K562 (cell line): ENCODE measurements around the gene DCAF15. TPM values are rescaled to one million over a fixed set of nuclear protein-coding genes. Genes with fewer than 3 reads are reported as not detected.
A peak's percentile ranks its signal among the peaks of the same experiment; 100 is the strongest.

Source experiments
- ATAC-seq: fragments of 200-7000 bp; cut with Tn5 transposase; 3 replicates; pipeline ENCODE4 v1.9.1; 2020; ENCODE audit warnings: moderate library complexity
- BruUV-seq: library from RNA; stranded (reverse); fragments of 400-500 nt; replicated peaks from 2 replicates; lab custom pipeline; 2021; lab: Mats Ljungman, UMichigan
- CTCF ChIA-PET: fragments of 300-600 bp; formaldehyde crosslinking; extraction: SDS; loops from one replicate; lab custom pipeline; 2021; ENCODE audit warnings: low intra/inter-chr PET ratio; lab: Yijun Ruan, JAX
- POLR2A ChIA-PET: fragments of 300-600, 350-650 bp; sonication (Branson Sonifier 250); formaldehyde crosslinking; extraction: SDS; loops from one replicate; lab custom pipeline; 2021; ENCODE audit warnings: antibody characterized with exemption, inconsistent platforms; lab: Yijun Ruan, JAX
- DNase-seq, 4 experiments: peaks; one replicate each; pipeline versions ENCODE4 v3.0.0 to v3.0.0-alpha.2; 2011 to 2018; ENCODE audit warnings: low spot score in 3 of 4, mixed read lengths in 3 of 4; ENCODE audit errors: extremely low read depth in 1 of 4
- FAIRE-seq: peaks from 2 replicates; lab custom pipeline; 2011; peaks lifted over from hg19 to GRCh38; lab: Jason Lieb, UNC
- H2AFZ ChIP-seq: 2 replicates; pipeline ENCODE4 v1.6.0; 2011; ENCODE audit warnings: low read depth, low read length, control low read depth, inconsistent platforms
- H3K27ac ChIP-seq: fragments of 200-600 bp; 3 replicates; pipeline ENCODE4 v1.8.0; 2011; ENCODE audit warnings: low read depth, mild to moderate bottlenecking, control low read depth, inconsistent platforms, low read length, moderate library complexity, mixed read lengths; ENCODE audit errors: extremely low read depth
- H3K27me3 ChIP-seq, 2 experiments: fragments of 300-600 bp in 1 of 2; 2 replicates in 1 of 2; 3 replicates in 1 of 2; pipeline versions ENCODE4 v1.6.0 to v1.8.0; 2011; ENCODE audit warnings: inconsistent platforms in 2 of 2, low read length in 2 of 2, mild to moderate bottlenecking in 1 of 2, mixed read lengths in 1 of 2, moderate library complexity in 1 of 2; ENCODE audit not compliant: control insufficient read depth in 2 of 2, insufficient read depth in 2 of 2
- H3K36me3 ChIP-seq: fragments of 300-600 bp; 3 replicates; pipeline ENCODE4 v1.8.0; 2011; ENCODE audit warnings: mild to moderate bottlenecking, low read length, inconsistent platforms; ENCODE audit not compliant: control insufficient read depth, insufficient read depth
- H3K4me1 ChIP-seq, 2 experiments: fragments of 200-600 bp in 1 of 2; replicated peaks in 1 of 2; 2 replicates in 1 of 2; 3 replicates in 1 of 2; pipeline versions ENCODE4 v1.5.1 to v1.8.0; 2011; ENCODE audit warnings: inconsistent platforms in 2 of 2, low read length in 2 of 2, mild to moderate bottlenecking in 1 of 2, mixed read lengths in 1 of 2, moderate library complexity in 1 of 2; ENCODE audit not compliant: control insufficient read depth in 2 of 2, insufficient read depth in 2 of 2
- H3K4me2 ChIP-seq: 2 replicates; pipeline ENCODE4 v1.6.1; 2011; ENCODE audit warnings: low read length, control low read depth, inconsistent platforms, mixed read lengths; ENCODE audit not compliant: insufficient read depth
- H3K4me3 ChIP-seq: fragments of 200-600 bp; sonication (generic), shearing (Covaris generic); 2 replicates; pipeline ENCODE4 v1.5.1; 2016; ENCODE audit warnings: control low read depth, inconsistent platforms
- H3K79me2 ChIP-seq: fragments of 200-600 bp; 3 replicates; pipeline ENCODE4 v1.8.0; 2011; ENCODE audit warnings: low read length, inconsistent platforms; ENCODE audit not compliant: control insufficient read depth, insufficient read depth
- H3K9ac ChIP-seq, 2 experiments: 2 replicates each; pipeline versions ENCODE4 v1.6.0 to v1.6.1; 2011; ENCODE audit warnings: low read depth in 2 of 2, low read length in 2 of 2, control low read depth in 1 of 2, inconsistent platforms in 1 of 2, mild to moderate bottlenecking in 1 of 2, mixed read lengths in 1 of 2; ENCODE audit not compliant: insufficient read depth in 1 of 2
- H3K9me1 ChIP-seq: one replicate; pipeline ENCODE4 v1.6.0; 2011; ENCODE audit warnings: inconsistent platforms, mild to moderate bottlenecking, low read length, moderate library complexity; ENCODE audit not compliant: control insufficient read depth, insufficient read depth
- H3K9me3 ChIP-seq: replicated peaks from 2 replicates; pipeline ENCODE4 v1.5.1; 2011; ENCODE audit warnings: low read depth, low read length, inconsistent platforms; ENCODE audit not compliant: control insufficient read depth, insufficient read depth
- H4K20me1 ChIP-seq: replicated peaks from 2 replicates; pipeline ENCODE4 v1.6.1; 2011; ENCODE audit warnings: low read length, inconsistent platforms, mixed read lengths; ENCODE audit not compliant: control insufficient read depth, insufficient read depth
- HOMEZ ChIP-seq: fragments of 250-450 bp; sonication (Bioruptor Pico); IDR thresholded peaks from 2 replicates; pipeline ENCODE4 v1.4.0; 2020; ENCODE audit warnings: mild to moderate bottlenecking, moderate library complexity
- NFXL1 ChIP-seq: fragments of 450-650 bp; formaldehyde crosslinking; IDR thresholded peaks from 2 replicates; pipeline ENCODE4 v1.4.0; 2021; ENCODE audit warnings: mild to moderate bottlenecking
- POLR2G ChIP-seq: fragments of 200-400 bp; formaldehyde crosslinking; IDR thresholded peaks from 2 replicates; pipeline ENCODE4 v1.6.1; 2017; ENCODE audit warnings: low read depth, mild to moderate bottlenecking, antibody characterized with exemption, low read length, moderate library complexity
- RBFOX2 ChIP-seq: fragments of 200-400 bp; formaldehyde crosslinking; IDR thresholded peaks from 2 replicates; pipeline ENCODE4 v1.6.1; 2017; ENCODE audit warnings: low read depth, mild to moderate bottlenecking, low read length, moderate library complexity
- SP1 ChIP-seq: sonication (generic); formaldehyde crosslinking; IDR thresholded peaks from 2 replicates; pipeline ENCODE4 v1.8.1; 2022; ENCODE audit warnings: mild to moderate bottlenecking, missing genetic modification reagents
- ZNF174 ChIP-seq: fragments of 250-450 bp; sonication (Bioruptor Pico); IDR thresholded peaks from 2 replicates; pipeline ENCODE4 v1.4.0; 2020; ENCODE audit warnings: mild to moderate bottlenecking
- WGBS: fragments of 100-300 bp; shearing (Covaris generic); methylation state at CpG from one replicate; pipeline ENCODE4 v1.1.6; 2016; ENCODE audit warnings: low coverage, mixed read lengths; ENCODE audit not compliant: insufficient coverage; ENCODE audit errors: missing lambda C conversion rate; 5-methylcytosine and 5-hydroxymethylcytosine counted together
- in situ Hi-C: fragments of 300-500 bp; cut with MboI; formaldehyde crosslinking; loops from 4 replicates; pipeline ENCODE4 v1.15.0; 2018; ENCODE audit warnings: inconsistent platforms, mixed read lengths
- intact Hi-C: fragments of 100-400 bp; cut with micrococcal nuclease; formaldehyde crosslinking; loops from 2 replicates; pipeline ENCODE4 v1.14.2; 2022
- polyA plus RNA-seq, 8 experiments: library from polyadenylated mRNA; depleted of rRNA in 4 of 8; stranded (reverse) in 5 of 8; unstranded in 3 of 8; fragments of >200 nt; fragmentation: Nextera tagmentation in 2 of 8; fragmentation: Illumina TruSeq in 1 of 8; extraction: Ambion mirVana in 2 of 8; extraction: Trizol in 1 of 8; gene quantifications; 2 replicates each; pipeline versions ENCODE4 v1.2.1 to v1.2.3, GENCODE V29; 2011 to 2014; ENCODE audit warnings: inconsistent platforms in 1 of 8, missing spikeins in 1 of 8
- total RNA-seq, 7 experiments: library from RNA; depleted of rRNA in 6 of 7; stranded (reverse); fragments of >200 nt in 6 of 7; fragmentation: Illumina TruSeq in 2 of 7; extraction: Trizol in 2 of 7; gene quantifications; 2 replicates each; pipeline versions ENCODE4 v1.2.1 to v1.2.3, GENCODE V29; 2011 to 2021; ENCODE audit warnings: low replicate concordance in 1 of 7

Gene DCAF15
- total and polyA plus RNA-seq, 9 of the 15 experiments (the other 6 are each of a cell fraction or from before 2014, with no cell fraction given), result 0.17 to 68.5 (median 27.7) TPM

DNA sequence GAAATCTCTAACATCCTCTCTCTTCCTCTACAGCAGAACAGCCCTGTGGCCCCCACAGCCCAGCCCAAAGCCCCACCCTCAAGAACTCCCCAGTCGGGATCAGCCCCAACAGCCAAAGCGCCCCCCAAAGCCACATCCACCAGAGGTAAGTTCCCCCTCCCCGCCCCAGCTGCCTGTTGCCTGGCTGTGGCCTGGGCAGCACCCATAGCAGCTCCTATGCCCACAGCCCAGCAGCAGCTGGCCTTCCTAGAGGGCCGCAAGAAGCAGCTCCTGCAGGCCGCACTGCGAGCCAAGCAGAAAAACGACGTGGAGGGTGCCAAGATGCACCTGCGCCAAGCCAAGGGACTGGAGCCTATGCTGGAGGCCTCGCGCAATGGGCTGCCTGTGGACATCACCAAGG is 31.8 kb upstream of the DCAF15 start:
- ChIA-PET CTCF (no interaction called here), POLR2A (interaction anchor here (1.0 to 1.9 kb wide), 2 partner anchors 10 to 86 kb away, joined by 3 to 13 read pairs; no protein-coding TSS in a partner anchor)
- ATAC-seq (no peak), DNase-seq (no peak), FAIRE-seq (no peak)
- H3K27ac ChIP-seq, result no peak overlapping the region
- H3K27me3 ChIP-seq, result no peaks in the 10 kb centered on the region; a peak in 1 of 5 replicates
- no peak overlapping the region for H3K4me2 ChIP-seq
- in situ Hi-C loops, result no loop called here
- H3K79me2 ChIP-seq, result no peaks in the 10 kb centered on the region
- H3K36me3 ChIP-seq, result peaks cover 66% of the 10 kb centered on the region
- no peak overlapping the region for H3K4me3 ChIP-seq
- 94% methylated on average over 11 of the region's 11 CpGs for WGBS
- H2AFZ ChIP-seq, result no peak overlapping the region
- no peak overlapping the region for H3K9ac ChIP-seq
- H4K20me1 ChIP-seq, result no peaks in the 10 kb centered on the region
- peaks cover 3% of the 10 kb centered on the region for H3K9me1 ChIP-seq
- peaks cover 6% of the 10 kb centered on the region for H3K9me3 ChIP-seq
- TF ChIP-seq ZNF174 (CRISPR knock-in tag) (no peak), RBFOX2 (0 out of 2 replicates have a peak, but pooled peaks have one; percentile 23), NFXL1 (CRISPR knock-in tag) (no peak), POLR2G (peak; percentile 48), HOMEZ (CRISPR knock-in tag) (no peak), SP1 (CRISPR knock-in tag) (no peak)
- no TSS peak for BruUV-seq
- peaks cover 0 to 13% of the 10 kb centered on the region in 2 experiments; a peak in 1 of 5 replicates for H3K4me1 ChIP-seq
- intact Hi-C loops, result no loop called here
